Stimulated activated CD4-positive, alpha-beta T cell treated with anti-CD3 and anti-CD28 coated beads, Interleukin-4, amount 100 ng/mL, for 48 hours (primary cell): ENCODE results near the gene SMAD3.
A peak's percentile ranks its signal among the peaks of the same experiment; 100 is the strongest.

Source experiments
- DNase-seq, 2 donors: peaks; one replicate each; pipeline ENCODE4 v3.0.0-alpha.2; 2020; ENCODE audit warnings: low read depth in 2 of 2

The SMAD3 gene

GRCh38 chr15:67096546-67097294 is 31.3 kb downstream of the SMAD3 start:
- no peak for DNase-seq

- no peak for DNase-seq
Observed at GRCh38 chr15:67097424-67097823, 32.0 kb downstream of the SMAD3 start.

GRCh38 chr15:67097930-67098740 is 32.7 kb downstream of the SMAD3 start:
- DNase-seq: no peak

- no peak for DNase-seq
Observed at GRCh38 chr15:67098768-67099282, 33.4 kb downstream of the SMAD3 start.

GRCh38 chr15:67100124-67100791 is 34.9 kb downstream of the SMAD3 start:
- DNase-seq: no peak

GRCh38 chr15:67100801-67101581 is 35.6 kb downstream of the SMAD3 start:
- DNase-seq: peak; percentile 60 to 73

- DNase-seq: peak in 1 of 2 donors; percentile 38
Observed at GRCh38 chr15:67101911-67102598, 36.7 kb downstream of the SMAD3 start.

- no peak for DNase-seq
Observed at GRCh38 chr15:67102599-67102929, 37.2 kb downstream of the SMAD3 start.

GRCh38 chr15:67103021-67103420 is 37.6 kb downstream of the SMAD3 start:
- DNase-seq: no peak

GRCh38 chr15:67103432-67103831 is 38.0 kb downstream of the SMAD3 start:
- DNase-seq: no peak

GRCh38 chr15:67103869-67104268 is 38.5 kb downstream of the SMAD3 start:
- DNase-seq: no peak

- DNase-seq: no peak
Observed at GRCh38 chr15:67104510-67104909, 39.1 kb downstream of the SMAD3 start.

GRCh38 chr15:67105065-67105951 is 39.9 kb downstream of the SMAD3 start:
- no peak for DNase-seq

- DNase-seq: no peak
Observed at GRCh38 chr15:67105991-67106763, 40.8 kb downstream of the SMAD3 start.

- DNase-seq: no peak
Observed at GRCh38 chr15:67106764-67107013, 41.3 kb downstream of the SMAD3 start.

GRCh38 chr15:67107014-67107812 is 41.8 kb downstream of the SMAD3 start:
- DNase-seq: no peak

GRCh38 chr15:67108122-67108961 is 42.9 kb downstream of the SMAD3 start:
- no peak for DNase-seq
